Smooth muscle cell (in vitro differentiated cells): ENCODE results near the gene C16orf92. TPM values are rescaled to one million over a fixed set of nuclear protein-coding genes. Genes with fewer than 3 reads are reported as not detected.

Experiments
- DNase-seq: peaks from one replicate; lab custom pipeline; 2025; ENCODE audit not compliant: unreplicated experiment; lab: John Stamatoyannopoulos, UW
- H2AFZ ChIP-seq: fragments of 200-600 bp; sonication (generic); 2 replicates; pipeline ENCODE4 v1.6.0; 2016; ENCODE audit warnings: antibody characterized with exemption, low read depth, mild to moderate bottlenecking
- H3F3A ChIP-seq: fragments of 200-600 bp; sonication (generic); 2 replicates; pipeline ENCODE4 v1.6.0; 2017; ENCODE audit warnings: antibody characterized with exemption, low read depth
- H3K27ac ChIP-seq: fragments of 200-600 bp; sonication (generic); 2 replicates; pipeline ENCODE4 v1.5.1; 2016; ENCODE audit warnings: low read depth, mild to moderate bottlenecking
- H3K27me3 ChIP-seq: fragments of 200-600 bp; sonication (generic); 2 replicates; pipeline ENCODE4 v1.6.1; 2016; ENCODE audit warnings: low read depth, mild to moderate bottlenecking
- H3K36me3 ChIP-seq: fragments of 200-600 bp; sonication (generic); 2 replicates; pipeline ENCODE4 v1.5.1; 2016; ENCODE audit warnings: low read depth
- H3K4me1 ChIP-seq: fragments of 200-600 bp; sonication (generic); 2 replicates; pipeline ENCODE4 v1.5.1; 2016; ENCODE audit warnings: low read depth
- H3K4me2 ChIP-seq: fragments of 200-600 bp; sonication (generic); 2 replicates; pipeline ENCODE4 v1.6.0; 2016; ENCODE audit warnings: mild to moderate bottlenecking
- H3K4me3 ChIP-seq: fragments of 200-600 bp; sonication (generic); 2 replicates; pipeline ENCODE4 v1.5.1; 2016; ENCODE audit warnings: mild to moderate bottlenecking
- H3K79me2 ChIP-seq: fragments of 200-600 bp; sonication (generic); 2 replicates; pipeline ENCODE4 v1.6.0; 2016; ENCODE audit warnings: low read depth, mild to moderate bottlenecking
- H3K9ac ChIP-seq: fragments of 200-600 bp; sonication (generic); 2 replicates; pipeline ENCODE4 v1.6.0; 2016; ENCODE audit warnings: low read depth
- H3K9me3 ChIP-seq: fragments of 200-600 bp; sonication (generic); replicated peaks from 2 replicates; pipeline ENCODE4 v1.5.1; 2016; ENCODE audit warnings: low read depth
- H4K20me1 ChIP-seq: fragments of 200-600 bp; sonication (generic); 2 replicates; pipeline ENCODE4 v1.6.0; 2016; ENCODE audit warnings: low read depth
- CTCF ChIP-seq: fragments of 200-600 bp; sonication (generic); IDR thresholded peaks from 2 replicates; pipeline ENCODE4 v1.5.1; 2017; ENCODE audit warnings: borderline replicate concordance, mild to moderate bottlenecking, antibody characterized with exemption; ENCODE audit not compliant: insufficient read depth, poor library complexity, severe bottlenecking
- WGBS: methylation state at CpG from one replicate; pipeline ENCODE4 v1.1.7; 2016; ENCODE audit warnings: low lambda C conversion rate; 5-methylcytosine and 5-hydroxymethylcytosine counted together
- polyA plus RNA-seq: library from polyadenylated mRNA; unstranded; fragments of >200 nt; fragmentation: Nextera tagmentation; extraction: Ambion mirVana; gene quantifications from 2 replicates; pipeline ENCODE4 v1.2.1, GENCODE V29; 2016
- total RNA-seq: library from RNA; depleted of rRNA; stranded (reverse); fragments of >200 nt; gene quantifications from 2 replicates; pipeline ENCODE4 v1.2.3, GENCODE V29; 2014

The C16orf92 gene
- total RNA-seq (not detected in 2 replicates), polyA plus RNA-seq (not detected in 2 replicates)

GRCh38 chr16:30022887-30023286, at the start of gene C16orf92:
Gene C16orf92, plus strand, starts transcription at chr16:30023198. Its CDS starts 143 bp downstream, at chr16:30023341.
- TF ChIP-seq CTCF: no peak
- Histone ChIP-seq H3K4me1 (no peaks in the 10 kb centered on the region), H3K4me3 (no peak within 1 kb of the TSS), H2AFZ (no peak within 1 kb of the TSS), H3K27me3 (peaks cover 8% of the 10 kb centered on the region), H3K36me3 (no peaks in the 10 kb centered on the region), H3F3A (no peaks in the 10 kb centered on the region), H3K9ac (no peak within 1 kb of the TSS), H3K79me2 (no peaks in the 10 kb centered on the region), H3K9me3 (no peaks in the 10 kb centered on the region), H3K27ac (no peak within 1 kb of the TSS), H3K4me2 (no peak within 1 kb of the TSS), H4K20me1 (no peaks in the 10 kb centered on the region)
- no peak for DNase-seq
- 90% methylated on average over 6 of the region's 6 CpGs for WGBS

DNA sequence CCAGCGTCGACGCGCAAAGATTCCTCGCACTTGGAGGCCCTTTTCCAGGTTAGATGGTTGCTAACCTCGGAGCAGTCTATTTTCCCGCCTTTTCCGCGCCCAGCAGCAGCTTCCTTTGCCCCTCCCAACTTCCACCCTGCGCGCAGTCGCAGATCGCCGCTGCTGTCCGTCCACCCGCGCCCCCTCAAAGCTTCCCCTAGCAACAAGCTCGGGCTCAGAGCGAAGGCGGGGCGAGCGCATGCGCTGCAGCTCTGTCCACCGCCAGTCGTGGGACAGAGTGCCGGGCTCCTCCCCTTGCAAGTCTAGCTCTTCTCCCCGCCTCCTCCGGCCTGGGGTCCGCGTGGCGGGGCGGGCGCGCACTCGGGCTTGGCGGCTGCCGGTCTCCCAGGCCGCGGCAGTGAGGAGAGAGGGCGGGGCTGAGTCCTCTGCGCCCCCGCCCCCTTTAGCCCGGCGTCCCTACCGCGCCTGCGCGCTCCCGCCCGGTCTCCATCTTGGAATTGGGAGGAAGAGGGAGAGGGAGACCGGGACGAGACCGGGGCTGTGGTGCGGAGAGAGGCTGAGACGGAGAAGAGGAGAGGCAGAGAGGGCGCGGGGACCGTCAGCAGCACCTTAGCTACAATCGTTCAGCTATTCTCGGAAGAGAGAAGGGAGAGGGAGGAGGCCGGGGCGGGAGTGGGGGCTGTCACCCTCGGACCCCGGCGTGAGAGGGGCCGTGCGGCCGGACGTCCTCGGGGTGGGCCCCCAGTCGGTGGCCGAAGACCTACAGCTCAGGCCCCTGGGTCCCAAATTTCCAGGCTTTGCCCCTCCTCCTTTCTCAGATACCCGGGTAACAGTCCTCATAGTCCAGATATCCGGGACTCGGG, 49.4 kb upstream of the C16orf92 start, which contains the start of gene TAOK2:
Gene TAOK2, plus strand, starts transcription at position 485 of the 863 bp plus-strand sequence. CDS start 3,905 bp downstream, outside the sequence.
- H3K79me2 ChIP-seq: peaks cover 42% of the 10 kb centered on the region
- peaks cover 3% of the 10 kb centered on the region for H3K36me3 ChIP-seq
- H3F3A ChIP-seq: peaks cover 16% of the 10 kb centered on the region
- peaks cover 43% of the 10 kb centered on the region for H4K20me1 ChIP-seq
- H3K4me1 ChIP-seq: peaks cover 25% of the 10 kb centered on the region
- peak within 1 kb of the TSS; percentile 94 for H2AFZ ChIP-seq
- peak within 1 kb of the TSS; percentile 86 for H3K9ac ChIP-seq
- TF ChIP-seq CTCF: no peak
- H3K27ac ChIP-seq: peak within 1 kb of the TSS; percentile 58
- peak; percentile 97 for DNase-seq
- H3K9me3 ChIP-seq: no peaks in the 10 kb centered on the region
- WGBS: 2% methylated on average over 68 of the region's 75 CpGs
- peak within 1 kb of the TSS; percentile 99 for H3K4me2 ChIP-seq
- H3K4me3 ChIP-seq: peak within 1 kb of the TSS; percentile 84
- H3K27me3 ChIP-seq: no peaks in the 10 kb centered on the region

DNA sequence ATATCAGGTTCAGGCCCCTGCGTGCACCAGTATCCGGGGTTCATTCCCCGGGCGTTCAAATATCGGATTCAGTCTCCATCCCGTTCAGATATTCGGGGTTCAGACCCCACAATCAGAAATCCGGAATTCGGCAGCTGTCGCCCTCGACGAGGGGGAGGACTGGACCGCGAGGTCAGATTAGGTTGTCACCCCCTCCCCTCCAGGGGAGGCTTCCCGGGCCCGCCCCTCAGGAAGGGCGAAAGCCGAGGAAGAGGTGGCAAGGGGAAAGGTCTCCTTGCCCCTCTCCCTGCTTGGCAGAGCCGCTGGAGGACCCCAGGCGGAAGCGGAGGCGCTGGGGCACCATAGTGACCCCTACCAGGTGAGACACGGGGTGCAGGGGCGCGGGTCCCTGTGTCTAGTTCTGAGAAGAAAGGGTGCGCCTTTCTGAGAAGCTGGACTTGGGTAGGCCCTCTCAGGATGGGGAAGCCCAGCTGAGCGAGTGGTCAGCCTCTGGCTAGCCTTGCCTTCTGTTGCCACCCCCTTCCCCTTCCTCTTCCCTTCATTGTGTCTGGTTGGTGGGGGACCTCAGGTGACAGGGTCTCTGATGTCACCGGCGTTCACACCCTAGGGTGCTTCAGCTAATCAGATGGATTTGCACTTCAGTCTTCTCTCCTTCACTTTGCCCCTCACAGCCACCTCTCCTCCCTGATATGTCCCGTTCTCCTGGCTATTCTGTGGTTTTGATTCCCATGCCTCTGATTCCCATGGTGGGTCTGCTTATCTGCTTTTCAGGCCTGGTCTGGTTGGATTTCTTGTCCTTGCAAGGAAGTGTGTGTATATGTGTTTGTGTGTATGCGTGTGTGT, 48.5 kb upstream of the C16orf92 start:
- Histone ChIP-seq H4K20me1 (peaks cover 51% of the 10 kb centered on the region), H3K4me1 (peaks cover 25% of the 10 kb centered on the region), H3K9ac (peak overlapping the region; percentile 86), H2AFZ (peak overlapping the region; percentile 94), H3K4me3 (peak overlapping the region; percentile 84), H3K36me3 (no peaks in the 10 kb centered on the region), H3K4me2 (peak overlapping the region; percentile 99), H3K79me2 (peaks cover 42% of the 10 kb centered on the region), H3K9me3 (no peaks in the 10 kb centered on the region), H3K27me3 (no peaks in the 10 kb centered on the region), H3F3A (peaks cover 16% of the 10 kb centered on the region), H3K27ac (peak overlapping the region; percentile 58)
- 8% methylated on average over 28 of the region's 31 CpGs for WGBS
- no peak for DNase-seq
- TF ChIP-seq CTCF: no peak
